ENCODE measurements around the gene NPPA. TPM values are rescaled to one million over a fixed set of nuclear protein-coding genes. Genes with fewer than 3 reads are reported as not detected.
A peak's percentile ranks its signal among the peaks of the same experiment; 100 is the strongest.

NPPA gene
- total and polyA plus RNA-seq, 3 donors from 2014 or later, result not detected

DNA sequence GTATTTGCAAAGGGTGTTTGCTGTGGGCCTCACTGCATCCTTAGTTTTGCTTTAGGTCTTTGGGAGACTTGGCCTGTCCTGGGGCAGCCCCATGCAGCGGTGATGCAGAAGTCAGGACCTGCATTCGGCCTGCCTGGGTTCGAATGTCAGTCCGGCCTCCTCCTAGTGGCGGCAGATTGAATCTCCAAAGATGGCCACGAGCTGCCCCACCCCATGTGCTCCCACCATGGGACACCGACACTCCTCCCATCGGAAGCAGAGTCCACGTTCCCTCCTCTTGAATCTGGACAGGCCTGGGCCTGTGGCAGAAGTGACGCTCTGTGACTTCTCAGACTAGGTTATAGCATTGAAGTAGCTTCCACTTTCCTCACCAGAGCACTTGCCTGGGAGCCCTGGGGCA is 27.5 kb upstream of the NPPA start:
- intact Hi-C loops (cut with DNase I; ENCODE audit: low total_unique reads), result no loop called here
- no peak overlapping the region for H3K27ac ChIP-seq
- 74 to 93% methylated on average over 5 to 10 of the region's 10 CpGs for WGBS, 2 donors

DNA sequence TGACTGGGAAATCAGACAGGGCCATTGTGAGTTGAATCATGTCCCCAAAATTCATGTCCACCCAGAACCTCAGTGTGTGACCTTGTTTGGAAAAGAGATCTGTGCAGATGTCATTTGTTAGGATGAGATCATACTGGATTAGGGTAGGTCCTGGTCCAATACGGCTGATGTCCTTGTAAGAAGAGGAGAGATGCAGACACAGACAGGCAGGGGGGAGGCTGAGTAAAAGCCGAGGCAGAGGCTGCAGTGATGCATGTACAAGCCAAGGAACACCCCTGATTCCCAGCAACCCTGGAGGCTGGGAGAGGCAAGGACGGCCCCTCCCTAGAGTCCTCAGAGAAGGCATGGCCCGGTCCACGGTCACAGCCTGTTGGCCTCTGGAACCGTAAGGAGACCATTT is 27.0 kb upstream of the NPPA start:
- Histone ChIP-seq H3K4me3 (no peak overlapping the region), H3K9me3 (no peaks in the 10 kb centered on the region), H3K27me3 (no peaks in the 10 kb centered on the region), H3K4me1 (no peaks in the 10 kb centered on the region), H3K36me3 (ENCODE audit: low read depth, missing control alignments) (no peaks in the 10 kb centered on the region), H3K27ac (no peak overlapping the region)
- WGBS, 2 donors, result 63 to 76% methylated on average over 6 of the region's 6 CpGs
- DNase-seq, result no peak
- no peak for TF ChIP-seq POLR2A (IDR thresholded peaks at IDR 0.05)
- intact Hi-C loops (cut with DNase I; ENCODE audit: low total_unique reads), result no loop called here

More for the DNA sequence above, 27.5 kb upstream of the NPPA start:
- Histone ChIP-seq H3K4me1 (no peaks in the 10 kb centered on the region), H3K27me3 (no peaks in the 10 kb centered on the region), H3K36me3 (ENCODE audit: low read depth, missing control alignments) (no peaks in the 10 kb centered on the region), H3K4me3 (no peak overlapping the region), H3K9me3 (no peaks in the 10 kb centered on the region)
- no peak for TF ChIP-seq POLR2A (IDR thresholded peaks at IDR 0.05)
- TF ChIP-seq, protein P1, sequence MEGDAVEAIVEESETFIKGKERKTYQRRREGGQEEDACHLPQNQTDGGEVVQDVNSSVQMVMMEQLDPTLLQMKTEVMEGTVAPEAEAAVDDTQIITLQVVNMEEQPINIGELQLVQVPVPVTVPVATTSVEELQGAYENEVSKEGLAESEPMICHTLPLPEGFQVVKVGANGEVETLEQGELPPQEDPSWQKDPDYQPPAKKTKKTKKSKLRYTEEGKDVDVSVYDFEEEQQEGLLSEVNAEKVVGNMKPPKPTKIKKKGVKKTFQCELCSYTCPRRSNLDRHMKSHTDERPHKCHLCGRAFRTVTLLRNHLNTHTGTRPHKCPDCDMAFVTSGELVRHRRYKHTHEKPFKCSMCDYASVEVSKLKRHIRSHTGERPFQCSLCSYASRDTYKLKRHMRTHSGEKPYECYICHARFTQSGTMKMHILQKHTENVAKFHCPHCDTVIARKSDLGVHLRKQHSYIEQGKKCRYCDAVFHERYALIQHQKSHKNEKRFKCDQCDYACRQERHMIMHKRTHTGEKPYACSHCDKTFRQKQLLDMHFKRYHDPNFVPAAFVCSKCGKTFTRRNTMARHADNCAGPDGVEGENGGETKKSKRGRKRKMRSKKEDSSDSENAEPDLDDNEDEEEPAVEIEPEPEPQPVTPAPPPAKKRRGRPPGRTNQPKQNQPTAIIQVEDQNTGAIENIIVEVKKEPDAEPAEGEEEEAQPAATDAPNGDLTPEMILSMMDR (IDR thresholded peaks at IDR 0.05), result no peak
- no peak for DNase-seq

DNA sequence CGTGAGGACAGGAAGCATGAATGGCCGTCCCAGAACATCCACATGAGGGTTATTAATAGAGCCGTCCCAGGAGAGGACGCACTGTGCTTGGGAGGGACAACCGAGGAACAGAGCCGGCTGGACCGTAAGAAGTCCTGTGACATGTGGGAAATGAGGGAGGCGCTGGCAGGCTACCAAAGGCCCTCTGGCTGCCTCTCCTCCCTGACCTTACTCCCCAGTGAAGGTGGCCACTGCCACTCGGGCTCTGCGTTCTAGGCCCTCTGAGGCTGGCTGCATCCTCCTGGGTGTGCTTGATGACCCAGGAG is 26.6 kb upstream of the NPPA start:
- intact Hi-C loops (cut with DNase I; ENCODE audit: low total_unique reads), result no loop called here
- Histone ChIP-seq H3K4me3 (no peak overlapping the region), H3K27me3 (no peaks in the 10 kb centered on the region), H3K36me3 (ENCODE audit: low read depth, missing control alignments) (no peaks in the 10 kb centered on the region), H3K27ac (no peak overlapping the region), H3K4me1 (no peaks in the 10 kb centered on the region), H3K9me3 (no peaks in the 10 kb centered on the region)
- WGBS, 2 donors, result 46 to 52% methylated on average over 10 of the region's 10 CpGs
- peak; percentile 54 for DNase-seq
- TF ChIP-seq, protein P1 (IDR thresholded peaks at IDR 0.05), result no peak
- no peak for TF ChIP-seq POLR2A (IDR thresholded peaks at IDR 0.05)

DNA sequence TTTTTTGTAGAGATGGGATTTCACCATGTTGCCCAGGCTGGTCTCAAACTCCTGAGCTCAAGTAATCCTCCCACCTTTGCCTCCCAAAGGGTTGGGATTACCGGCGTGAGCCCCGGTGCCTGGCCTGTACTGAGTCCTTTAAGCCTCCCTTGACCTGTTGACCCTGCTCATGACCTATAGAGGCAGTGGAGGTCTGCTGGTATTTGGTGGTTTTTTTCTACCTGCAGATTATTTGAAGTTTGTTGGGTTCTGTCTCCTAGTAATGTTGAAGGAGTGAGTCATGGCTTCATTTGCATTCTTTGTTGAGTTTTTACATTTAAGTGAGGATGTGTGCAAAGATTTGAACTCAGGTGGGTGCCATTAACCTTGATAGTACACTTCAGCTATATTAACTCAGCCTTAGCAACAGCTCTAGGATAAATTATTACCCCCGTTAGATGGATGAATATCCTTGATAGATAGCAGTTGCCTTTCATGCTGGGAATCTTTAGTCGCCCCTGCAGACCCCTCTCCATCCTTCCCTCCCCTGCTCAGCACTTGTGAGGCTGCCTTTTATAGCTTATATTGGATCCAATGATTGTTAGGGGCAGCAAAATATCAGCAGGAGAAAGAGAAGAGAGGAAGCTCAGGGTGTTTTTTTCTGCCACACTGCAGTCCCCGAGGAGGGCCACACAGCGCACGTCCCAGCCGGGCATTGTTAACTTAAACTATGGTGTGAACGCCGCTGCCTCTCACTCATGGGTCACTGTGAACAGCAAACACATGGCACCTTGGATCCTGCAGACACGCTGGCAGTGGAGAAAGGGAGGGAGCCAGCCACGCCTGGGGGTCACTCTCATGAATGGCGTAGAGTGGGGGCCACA is 26.0 kb upstream of the NPPA start:
- Histone ChIP-seq H3K27me3 (no peaks in the 10 kb centered on the region), H3K4me1 (no peaks in the 10 kb centered on the region), H3K27ac (no peak overlapping the region), H3K9me3 (no peaks in the 10 kb centered on the region), H3K36me3 (ENCODE audit: low read depth, missing control alignments) (no peaks in the 10 kb centered on the region), H3K4me3 (no peak overlapping the region)
- intact Hi-C loops (cut with DNase I; ENCODE audit: low total_unique reads), result no loop called here
- no peak for DNase-seq
- 62 to 74% methylated on average over 14 of the region's 14 CpGs for WGBS, 2 donors
- TF ChIP-seq, protein P1 (IDR thresholded peaks at IDR 0.05), result no peak
- TF ChIP-seq POLR2A (IDR thresholded peaks at IDR 0.05), result no peak

DNA sequence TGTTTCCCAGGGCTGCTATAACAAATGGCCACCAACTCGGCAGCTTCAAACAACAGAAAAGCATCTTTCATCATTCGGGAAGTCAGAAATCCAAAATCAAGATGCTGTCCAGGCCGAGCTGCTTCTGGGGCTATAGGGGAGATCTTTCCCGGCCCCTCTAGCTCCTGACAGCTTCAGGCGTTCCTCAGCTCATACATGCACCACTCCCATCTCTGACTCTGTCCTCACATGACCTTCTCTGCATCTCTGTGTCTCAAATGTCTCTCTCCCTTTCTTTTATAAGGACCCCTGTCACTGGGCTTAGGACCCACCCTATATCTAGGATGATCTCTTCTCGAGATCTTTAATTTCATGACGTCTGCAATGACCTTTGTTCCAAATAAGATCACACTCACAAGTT is 25.0 kb upstream of the NPPA start:
- 60 to 80% methylated on average over 7 of the region's 7 CpGs for WGBS, 2 donors
- Histone ChIP-seq H3K27ac (no peak overlapping the region), H3K9me3 (no peaks in the 10 kb centered on the region), H3K4me3 (no peak overlapping the region), H3K27me3 (no peaks in the 10 kb centered on the region), H3K36me3 (ENCODE audit: low read depth, missing control alignments) (no peaks in the 10 kb centered on the region), H3K4me1 (no peaks in the 10 kb centered on the region)
- no peak for TF ChIP-seq POLR2A (IDR thresholded peaks at IDR 0.05)
- TF ChIP-seq, protein P1 (IDR thresholded peaks at IDR 0.05), result no peak
- DNase-seq, result no peak
- intact Hi-C loops (cut with DNase I; ENCODE audit: low total_unique reads), result no loop called here
